Dedifferentiated amniotic fluid mesenchymal stem cell (primary cell): ENCODE results near the gene OR10AD1.
A peak's percentile ranks its signal among the peaks of the same experiment; 100 is the strongest.
"Not testable (repeated sequence)": the region's sequence is repeated elsewhere in the genome, so short reads cannot be mapped to it uniquely, and the experiment has no call there.

ENCODE experiments used
- DNase-seq: peaks from one replicate; pipeline ENCODE4 v3.0.0-alpha.2; 2016; ENCODE audit errors: extremely low spot score

OR10AD1 gene

DNA sequence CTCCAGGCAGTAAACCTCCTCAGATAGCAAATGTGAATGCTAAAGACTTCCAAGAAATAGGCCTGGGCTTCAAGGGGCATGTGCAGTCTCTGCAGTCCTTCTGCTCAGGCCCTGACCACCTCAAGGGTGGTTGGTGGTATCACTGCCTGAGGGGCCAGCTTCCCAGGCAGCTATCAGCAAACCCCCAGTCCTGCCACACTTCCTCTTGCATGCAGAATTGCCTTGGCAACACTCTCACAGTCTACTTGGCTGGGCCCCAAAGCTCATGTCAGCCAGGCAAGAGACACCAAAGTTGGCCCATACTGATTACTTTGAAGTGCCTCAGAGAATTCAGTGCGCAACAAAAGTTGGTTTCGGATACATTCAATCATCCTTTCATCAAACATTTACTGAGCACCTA, 42.3 kb downstream of the OR10AD1 start:
- DNase-seq: no peak

DNA sequence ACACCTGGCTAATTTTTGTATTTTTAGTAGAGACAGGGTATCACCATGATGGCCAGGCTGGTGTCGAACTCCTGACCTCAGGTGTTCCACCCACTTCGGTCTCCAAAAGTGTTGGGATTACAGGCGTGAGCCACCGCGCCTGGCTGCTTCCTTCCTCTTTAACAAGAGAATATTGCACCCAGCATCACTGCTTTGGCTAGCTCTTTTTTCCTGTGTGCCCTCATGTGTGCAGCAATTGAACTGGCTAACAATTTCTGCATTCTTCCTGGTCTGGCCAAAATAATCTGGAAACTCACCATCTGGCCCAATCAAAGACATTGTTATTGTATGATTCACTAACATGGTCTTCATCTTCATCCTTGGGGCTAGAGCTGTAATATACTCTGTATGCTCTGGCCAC, 43.0 kb downstream of the OR10AD1 start:
- DNase-seq: no peak

DNA sequence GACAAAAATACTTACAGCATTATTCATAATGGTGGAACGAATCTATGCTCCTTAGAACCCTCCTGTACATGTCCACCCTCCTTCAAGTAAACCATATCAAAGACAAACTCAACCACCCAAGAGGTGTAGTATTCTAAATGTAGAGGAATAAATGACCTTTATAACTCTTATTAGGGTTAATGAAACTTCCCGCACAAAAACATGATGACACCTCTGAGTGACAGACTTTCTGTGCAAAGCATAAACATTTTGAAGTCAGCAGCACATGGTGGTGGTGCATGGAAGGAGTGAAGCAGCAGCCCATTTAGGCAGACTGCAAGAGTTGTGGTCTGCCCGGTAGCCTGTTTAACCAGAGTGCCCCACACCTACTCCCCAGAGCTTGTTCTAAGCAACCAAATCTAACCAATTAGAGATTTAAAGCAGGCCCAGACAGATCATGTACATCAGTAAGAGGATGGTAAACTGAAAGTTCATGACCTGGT, 45.2 kb downstream of the OR10AD1 start:
- DNase-seq: no peak

DNA sequence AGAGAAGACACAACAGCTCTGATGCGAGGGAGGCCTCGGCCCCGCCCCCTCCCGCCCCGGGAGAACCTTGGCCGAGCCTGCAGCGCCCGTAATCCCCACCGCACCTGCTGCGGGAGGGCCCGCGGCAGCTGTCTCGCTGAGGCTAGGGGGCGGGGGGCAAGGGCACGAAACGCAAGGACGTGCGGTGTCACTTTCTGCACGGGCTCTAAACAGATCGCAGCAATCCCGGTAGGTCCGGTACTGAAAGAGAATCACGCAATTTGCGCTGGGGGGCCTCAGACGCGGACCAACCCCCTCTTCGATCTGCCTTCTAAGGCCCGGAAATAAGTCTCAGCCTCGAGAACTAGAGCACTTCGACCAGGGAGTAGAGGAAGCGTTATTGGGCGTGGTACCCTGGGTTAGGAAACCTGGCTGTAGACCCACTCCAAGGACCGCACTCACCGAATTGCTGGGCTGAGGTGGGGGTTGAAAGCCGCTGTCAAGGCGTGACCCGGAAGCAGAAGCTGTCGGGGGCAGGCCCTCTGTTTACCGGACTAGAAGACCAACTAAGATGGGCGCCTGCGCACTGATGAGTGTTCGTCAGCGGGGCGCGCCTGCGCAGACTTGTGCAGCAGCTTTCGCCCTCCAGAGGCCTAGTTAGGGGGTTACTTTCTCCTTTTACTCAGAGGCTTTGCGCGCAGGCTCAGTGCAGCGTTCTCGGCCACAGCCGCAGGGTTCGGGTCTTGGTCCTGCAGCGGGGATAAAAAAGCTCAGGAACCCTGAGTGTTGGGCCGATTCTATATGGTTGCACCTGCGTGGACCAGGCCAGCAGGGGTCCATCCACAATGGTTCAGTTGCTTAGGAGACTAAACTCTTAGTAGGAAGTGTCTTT, 45.8 kb downstream of the OR10AD1 start, which contains the start of gene ASB8:
TSS of gene ASB8 (minus strand) at position 498 of the 871 bp plus-strand sequence. CDS start 4,019 bp downstream, outside the sequence.
- peak; percentile 98 for DNase-seq

DNA sequence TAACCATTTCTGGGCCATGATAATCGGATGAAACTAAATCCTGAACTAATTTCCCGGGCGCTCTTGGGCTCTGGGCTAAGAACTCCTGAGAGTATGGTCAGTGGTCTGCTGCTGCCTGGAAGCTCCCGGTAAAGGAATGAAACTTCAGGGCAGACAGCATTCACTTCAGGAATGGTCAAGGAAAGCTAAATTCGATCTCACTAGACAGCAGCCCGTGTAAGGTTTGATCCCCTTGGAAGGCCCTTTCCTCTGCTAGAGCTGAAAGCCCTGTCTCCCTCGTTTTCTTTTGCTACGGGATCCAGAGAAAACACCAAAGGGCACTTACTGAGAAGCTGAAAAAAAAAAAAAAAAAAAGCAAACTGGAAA, 46.5 kb downstream of the OR10AD1 start:
- no peak for DNase-seq

DNA sequence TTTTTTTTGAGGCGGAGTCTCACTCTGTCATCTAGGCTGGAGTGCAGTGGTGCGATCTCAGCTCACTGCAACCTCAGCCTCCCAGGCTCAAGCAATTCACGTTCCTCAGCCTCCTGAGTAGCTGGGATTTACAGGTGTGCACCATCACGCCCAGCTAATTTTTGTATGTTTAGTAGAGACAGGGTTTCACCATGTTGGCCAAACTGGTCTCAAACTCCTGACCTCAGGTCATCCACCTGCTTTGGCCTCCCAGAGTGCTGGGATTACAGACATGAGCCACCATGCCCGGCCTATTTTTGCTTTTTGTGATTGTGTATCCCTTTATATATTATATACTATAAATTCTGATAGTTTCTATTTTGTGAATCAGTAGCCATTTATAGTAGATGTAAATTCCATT, 47.3 kb downstream of the OR10AD1 start:
- not testable (repeated sequence) for DNase-seq
